ENCODE results near the gene AP4M1.
A peak's percentile ranks its signal among the peaks of the same experiment; 100 is the strongest.
"Not testable (repeated sequence)": the region's sequence is repeated elsewhere in the genome, so short reads cannot be mapped to it uniquely, and the experiment has no call there.

AP4M1 gene

GRCh38 chr7:100109521-100110163, 8.2 kb downstream of the AP4M1 start:
- DNase-seq: no peak

GRCh38 chr7:100111156-100111555, 9.7 kb downstream of the AP4M1 start:
- no peak for DNase-seq

- no peak for DNase-seq
Observed at GRCh38 chr7:100111914-100112313, 10.5 kb downstream of the AP4M1 start.

- DNase-seq: no peak
Observed at GRCh38 chr7:100115026-100115425, 13.6 kb downstream of the AP4M1 start.

- DNase-seq: no peak
Observed at GRCh38 chr7:100118388-100119071, 17.1 kb downstream of the AP4M1 start.

- peak; percentile 95 to 96 for DNase-seq
Observed at GRCh38 chr7:100119072-100119969, 17.9 kb downstream of the AP4M1 start, which contains the start of the genes CNPY4 and TAF6. TSS of gene CNPY4 (plus strand) at chr7:100119634. CDS start at chr7:100119745, 111 bp downstream. TSS of gene TAF6 (minus strand) at chr7:100119358. CDS start at chr7:100114209, 5,149 bp downstream.

GRCh38 chr7:100119970-100120732, 18.7 kb downstream of the AP4M1 start:
- peak in 1 of 2 donors; percentile 15 for DNase-seq

- no peak for DNase-seq
Observed at GRCh38 chr7:100120733-100121036, 19.2 kb downstream of the AP4M1 start.

- DNase-seq: no peak
Observed at GRCh38 chr7:100122067-100122466, 20.6 kb downstream of the AP4M1 start.

- no peak for DNase-seq
Observed at GRCh38 chr7:100122568-100122967, 21.1 kb downstream of the AP4M1 start.

GRCh38 chr7:100124301-100125230, 23.1 kb downstream of the AP4M1 start:
- DNase-seq: no peak

GRCh38 chr7:100126239-100126930, 24.9 kb downstream of the AP4M1 start:
- DNase-seq: no peak

GRCh38 chr7:100126931-100127865, 25.8 kb downstream of the AP4M1 start, which contains the start of gene MBLAC1:
TSS of gene MBLAC1 (plus strand) at chr7:100126967. CDS start at chr7:100127396, 429 bp downstream.
- peak; percentile 88 to 91 for DNase-seq

GRCh38 chr7:100127866-100128636, 26.6 kb downstream of the AP4M1 start:
- DNase-seq: no peak

- DNase-seq: no peak
Observed at GRCh38 chr7:100128637-100128963, 27.2 kb downstream of the AP4M1 start.

GRCh38 chr7:100130220-100130607, 28.8 kb downstream of the AP4M1 start:
- DNase-seq: not testable (repeated sequence)

- peak; percentile 56 to 63 for DNase-seq
Observed at GRCh38 chr7:100130608-100131453, 29.4 kb downstream of the AP4M1 start.

- no peak for DNase-seq
Observed at GRCh38 chr7:100132126-100132525, 30.7 kb downstream of the AP4M1 start.
